Pancreas (tissue), 10 donors: ENCODE data around the gene PCARE. TPM values are rescaled to one million over a fixed set of nuclear protein-coding genes. Genes with fewer than 3 reads are reported as not detected.

Experiments used
- ATAC-seq, 4 donors: fragments of 200-7000 bp; cut with Tn5 transposase; one replicate each; pipeline versions ENCODE4 v1.8.0 to v1.9.1; 2020; ENCODE audit warnings: mild to moderate bottlenecking in 4 of 4, moderate library complexity in 4 of 4
- DNase-seq, 6 donors: peaks; one replicate each; pipeline ENCODE4 v3.0.0-alpha.2; 2020
- FAIRE-seq: peaks from 2 replicates; lab custom pipeline; 2012; peaks lifted over from hg19 to GRCh38; lab: Jason Lieb, UNC
- H3K27ac ChIP-seq, 4 donors: fragments of 200-600 bp; sonication (generic); 1 replicate in 3 of 4; 2 replicates in 1 of 4; pipeline versions ENCODE4 v1.5.0 to v1.8.0; 2020
- H3K27me3 ChIP-seq, 4 donors: fragments of 200-600 bp; one replicate each; pipeline ENCODE4 v1.8.0; 2021
- H3K36me3 ChIP-seq, 3 donors: fragments of 200-600 bp; sonication (generic) in 1 of 3; one replicate each; pipeline versions ENCODE4 v1.5.0 to v1.8.0; 2020 to 2021
- H3K4me1 ChIP-seq, 3 donors: fragments of 200-600 bp; one replicate each; pipeline ENCODE4 v1.8.0; 2021
- H3K4me3 ChIP-seq, 4 donors: fragments of 200-600 bp; sonication (generic) in 2 of 4; one replicate each; pipeline versions ENCODE4 v1.5.0 to v1.8.0; 2020 to 2021
- H3K9me3 ChIP-seq, 4 donors: fragments of 200-600 bp; one replicate each; pipeline ENCODE4 v1.8.0; 2021
- WGBS, 2 donors: extraction: QIAGEN DNeasy Blood & Tissue Kit; methylation state at CpG; one replicate each; pipeline ENCODE4 v1.1.7; 2013; 5-methylcytosine and 5-hydroxymethylcytosine counted together
- intact Hi-C, 3 donors: fragments of 100-400 bp; cut with DNase I; formaldehyde crosslinking; loops; one replicate each; pipeline versions ENCODE4 v1.11.1 to v1.14.2; 2022
- polyA plus RNA-seq, 2 donors: library from polyadenylated mRNA; stranded (reverse); fragments of 200-250 nt; gene quantifications; one replicate each; pipeline ENCODE4 v1.2.3, GENCODE V29; 2013
- total RNA-seq, 6 donors: library from RNA; stranded (reverse); fragmentation: NEBNext Ultra II Directional in 4 of 6; extraction: Animal tissue kit (Norgen Biotek cat#: 25700) in 4 of 6; gene quantifications; one replicate each; pipeline versions ENCODE4 v1.2.1 to v1.2.4, GENCODE V29; 2021 to 2023
- TF ChIP-seq, protein P1 (sequence below), 4 donors: fragments of 200-600 bp; sonication (generic) in 3 of 4; IDR thresholded peaks; one replicate each; pipeline versions ENCODE4 v1.5.0 to v1.8.0; 2021; ENCODE audit warnings: antibody characterized with exemption in 4 of 4
- donor health status: healthy with polysubstance abuse.
- donor health status: DM: no; HTN: no; CAD: no; lungs with moderate emphysema.
- donor health status: DM: no; HTN: no; CAD: no.
- donor health status: control.
- donor health status: control.
- donor health status: Bipolar disorder and iron deficiency.
- donor health status: DM: yes; HTN: yes; CAD: no.
- donor health status: DM: no; HTN: no; CAD: no.
- donor health status: DM: no; HTN: no; CAD: no.
- donor health status: DM: yes; HTN: yes; CAD: no.

PCARE gene
- total and polyA plus RNA-seq, 8 donors = 0.03 to 0.05 (median 0.04) TPM; not detected in 5

DNA sequence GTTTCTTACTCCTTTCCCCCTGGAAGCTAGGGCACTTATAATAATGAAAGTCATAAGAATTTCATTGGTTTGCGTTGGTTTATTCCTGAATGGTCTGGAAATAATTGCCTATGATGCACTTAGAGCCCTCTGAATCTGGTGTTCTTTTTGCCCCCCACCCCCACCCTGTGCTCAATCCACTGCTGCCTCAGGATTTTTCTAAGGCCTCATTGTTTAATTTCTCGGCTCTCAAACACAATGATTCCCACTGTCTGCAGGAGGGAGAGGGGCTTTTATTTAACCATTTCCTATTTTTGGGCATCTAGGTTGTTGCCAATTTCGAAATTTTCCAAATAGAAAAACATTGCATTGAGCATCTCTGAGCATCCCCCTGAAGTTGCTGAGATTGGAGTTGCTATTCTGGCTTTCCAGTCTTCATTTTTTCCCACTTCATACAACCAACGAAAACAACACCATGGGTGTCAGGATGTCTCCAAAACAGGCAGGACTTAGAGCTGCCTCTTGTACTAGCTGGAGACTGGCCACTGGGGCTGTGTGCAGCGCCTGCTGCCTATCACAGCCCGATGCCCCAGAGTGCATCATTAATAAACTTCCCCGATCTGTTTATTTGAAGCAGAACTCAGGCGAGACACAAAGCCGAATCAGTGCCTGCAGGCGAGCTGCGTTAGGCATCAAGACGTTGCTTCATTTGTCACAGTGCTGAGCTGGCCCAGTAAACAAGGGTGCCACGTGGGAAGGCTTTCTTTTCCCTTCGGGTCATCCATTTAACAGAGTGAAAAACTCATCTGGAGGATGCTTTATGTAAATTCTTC, 1.8 kb upstream of the PCARE start:
- peak in 1 of 4 donors; percentile 40 for ATAC-seq
- DNase-seq = no peak
- no peaks in the 10 kb centered on the region for H3K4me1 ChIP-seq
- WGBS, 2 donors = 51 to 53% methylated on average over 14 of the region's 14 CpGs
- H3K36me3 ChIP-seq = no peaks in the 10 kb centered on the region
- no peaks in the 10 kb centered on the region for H3K9me3 ChIP-seq
- intact Hi-C loops = no loop called here
- no peak for FAIRE-seq
- H3K27me3 ChIP-seq = no peaks in the 10 kb centered on the region
- no peak overlapping the region for H3K27ac ChIP-seq
- H3K4me3 ChIP-seq = no peak overlapping the region
- TF ChIP-seq, protein P1, sequence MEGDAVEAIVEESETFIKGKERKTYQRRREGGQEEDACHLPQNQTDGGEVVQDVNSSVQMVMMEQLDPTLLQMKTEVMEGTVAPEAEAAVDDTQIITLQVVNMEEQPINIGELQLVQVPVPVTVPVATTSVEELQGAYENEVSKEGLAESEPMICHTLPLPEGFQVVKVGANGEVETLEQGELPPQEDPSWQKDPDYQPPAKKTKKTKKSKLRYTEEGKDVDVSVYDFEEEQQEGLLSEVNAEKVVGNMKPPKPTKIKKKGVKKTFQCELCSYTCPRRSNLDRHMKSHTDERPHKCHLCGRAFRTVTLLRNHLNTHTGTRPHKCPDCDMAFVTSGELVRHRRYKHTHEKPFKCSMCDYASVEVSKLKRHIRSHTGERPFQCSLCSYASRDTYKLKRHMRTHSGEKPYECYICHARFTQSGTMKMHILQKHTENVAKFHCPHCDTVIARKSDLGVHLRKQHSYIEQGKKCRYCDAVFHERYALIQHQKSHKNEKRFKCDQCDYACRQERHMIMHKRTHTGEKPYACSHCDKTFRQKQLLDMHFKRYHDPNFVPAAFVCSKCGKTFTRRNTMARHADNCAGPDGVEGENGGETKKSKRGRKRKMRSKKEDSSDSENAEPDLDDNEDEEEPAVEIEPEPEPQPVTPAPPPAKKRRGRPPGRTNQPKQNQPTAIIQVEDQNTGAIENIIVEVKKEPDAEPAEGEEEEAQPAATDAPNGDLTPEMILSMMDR (IDR thresholded peaks at IDR 0.05) = no peak

DNA sequence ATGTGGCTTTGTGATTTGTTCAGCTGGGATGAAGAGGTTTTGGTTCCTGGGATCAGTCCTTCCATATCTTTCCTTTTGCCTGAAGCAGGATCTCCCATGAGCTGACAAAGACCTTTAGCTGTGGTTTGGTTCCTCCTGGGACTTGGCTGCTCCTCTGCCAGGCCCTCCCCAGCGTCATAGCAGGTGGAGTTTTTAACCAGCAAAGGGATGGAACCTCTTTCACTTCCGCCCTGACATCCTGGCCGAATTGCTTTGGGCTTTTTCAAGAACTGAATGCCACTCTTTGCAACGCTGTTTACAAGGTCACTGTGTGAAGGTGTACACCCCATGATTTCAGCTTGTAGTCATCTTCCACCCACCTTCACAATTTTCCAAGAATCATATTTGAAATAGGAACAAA, 390 bp downstream of the PCARE start:
- TF ChIP-seq, protein P1 (IDR thresholded peaks at IDR 0.05) = no peak
- no peak overlapping the region for H3K4me3 ChIP-seq
- H3K4me1 ChIP-seq = no peaks in the 10 kb centered on the region
- no peak overlapping the region for H3K27ac ChIP-seq
- no peaks in the 10 kb centered on the region for H3K36me3 ChIP-seq
- DNase-seq (no peak), FAIRE-seq (no peak), ATAC-seq (no peak)
- intact Hi-C loops = no loop called here
- WGBS, 2 donors = 69 to 73% methylated on average over 4 of the region's 4 CpGs
- no peaks in the 10 kb centered on the region for H3K9me3 ChIP-seq
- no peaks in the 10 kb centered on the region for H3K27me3 ChIP-seq

DNA sequence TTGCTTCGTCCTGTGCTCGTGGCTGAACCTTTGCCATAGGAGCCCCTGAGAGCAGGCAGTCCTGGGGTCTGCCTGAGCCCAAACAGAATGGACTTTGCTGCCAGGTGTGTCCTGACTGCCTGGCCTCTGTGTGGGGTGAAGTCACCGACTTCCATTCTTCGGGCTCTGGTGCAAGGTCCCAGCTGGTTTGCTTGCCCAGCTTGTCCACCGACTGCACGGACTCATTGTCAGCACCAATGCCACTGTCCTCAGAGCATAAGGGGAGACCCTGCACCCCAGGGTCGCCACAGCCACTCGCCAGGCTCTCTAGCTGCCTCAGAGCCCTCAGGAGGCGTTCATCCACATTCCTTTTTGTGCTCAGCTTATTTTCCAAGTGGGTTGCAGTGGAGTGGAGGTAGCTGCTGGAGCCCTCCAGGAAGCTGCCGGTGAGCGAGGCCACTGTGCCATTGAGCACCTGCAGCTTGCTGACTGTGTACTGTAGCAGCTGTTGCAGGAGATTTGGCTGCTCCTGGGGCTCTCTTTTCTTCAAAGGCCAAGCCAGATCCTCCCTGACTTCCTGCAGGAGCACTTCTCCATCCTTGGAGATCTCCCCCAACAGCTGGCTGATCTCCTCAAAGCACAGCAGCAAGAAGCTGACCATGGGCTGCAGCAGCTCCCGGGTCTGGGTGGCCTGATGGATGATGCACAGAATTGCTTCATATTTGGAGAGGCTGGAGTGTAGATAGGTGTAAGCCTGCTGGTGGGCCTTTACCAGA, 1.2 kb downstream of the PCARE start:
- Histone ChIP-seq H3K9me3 (no peaks in the 10 kb centered on the region), H3K27me3 (no peaks in the 10 kb centered on the region), H3K4me1 (no peaks in the 10 kb centered on the region), H3K36me3 (no peaks in the 10 kb centered on the region), H3K4me3 (no peak overlapping the region), H3K27ac (no peak overlapping the region)
- ATAC-seq = no peak
- FAIRE-seq = no peak
- TF ChIP-seq, protein P1 (IDR thresholded peaks at IDR 0.05) = no peak
- WGBS, 2 donors = 76 to 84% methylated on average over 12 of the region's 12 CpGs
- intact Hi-C loops = no loop called here
- DNase-seq = no peak

DNA sequence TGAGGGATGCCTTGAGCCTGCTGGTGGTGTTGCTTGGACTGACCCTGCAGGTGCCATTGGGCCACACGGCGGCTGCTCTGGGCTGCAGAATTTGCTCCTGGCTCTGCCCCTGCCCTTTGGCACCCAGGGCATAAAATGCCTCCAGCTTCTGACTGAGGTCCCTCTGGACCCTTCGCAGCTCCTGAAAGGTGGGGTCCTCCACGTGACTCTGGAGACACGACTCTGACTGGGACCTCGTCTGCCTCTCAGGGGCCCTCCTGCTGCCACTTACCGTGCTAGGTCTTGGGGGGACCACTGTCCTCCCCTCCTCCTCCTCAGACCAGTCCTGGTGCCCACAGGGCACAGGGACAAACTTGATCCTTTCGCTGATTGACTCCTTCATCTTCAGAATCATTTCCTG, 2.1 kb downstream of the PCARE start:
- 85 to 90% methylated on average over 8 of the region's 8 CpGs for whole genome bisulfite sequencing, 2 donors
- ATAC-seq (no peak), FAIRE-seq (no peak), DNase-seq (no peak)
- Histone ChIP-seq H3K4me1 (no peaks in the 10 kb centered on the region), H3K4me3 (no peak overlapping the region), H3K27ac (no peak overlapping the region), H3K9me3 (no peaks in the 10 kb centered on the region), H3K36me3 (no peaks in the 10 kb centered on the region), H3K27me3 (no peaks in the 10 kb centered on the region)
- intact Hi-C loops = no loop called here
- TF ChIP-seq, protein P1 (IDR thresholded peaks at IDR 0.05) = no peak
